Measurements from ENCODE around the gene DICER1.

The DICER1 gene

DNA sequence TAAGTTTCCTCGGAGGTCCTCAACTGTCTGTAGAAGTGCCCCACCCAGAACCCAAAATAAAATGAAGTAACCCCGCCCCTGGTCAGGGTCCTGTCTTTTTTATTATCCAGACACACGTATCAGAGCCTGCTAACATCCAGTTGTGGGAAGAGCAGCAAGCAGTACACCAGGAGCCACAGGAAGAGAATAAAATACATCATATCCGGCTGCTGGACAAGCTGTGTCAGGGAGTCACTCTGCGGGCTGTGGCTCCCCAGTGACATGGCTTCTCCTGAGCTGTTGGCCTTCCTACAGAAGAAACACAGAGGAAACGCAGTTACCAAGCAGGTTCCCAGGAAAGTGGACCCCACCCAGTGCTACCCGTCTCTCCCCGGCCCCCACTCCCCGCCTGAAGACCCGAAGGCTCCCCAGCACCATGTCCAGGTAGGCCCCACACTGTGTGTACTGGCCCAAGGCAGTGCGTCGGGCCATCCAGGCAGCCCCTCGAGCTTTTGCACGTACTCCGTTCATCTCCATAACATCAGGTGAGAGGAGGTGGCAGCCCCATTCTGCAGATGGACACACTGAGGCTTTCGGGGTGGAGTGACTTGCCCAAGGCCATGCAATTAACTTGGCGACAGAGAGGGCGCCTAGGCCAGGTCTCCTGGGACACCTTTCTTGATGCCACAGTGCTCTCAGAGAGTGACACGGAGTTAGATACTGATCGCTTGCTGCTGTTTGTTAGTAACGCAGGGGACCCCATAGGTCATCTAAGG lies 34.3 kb upstream of the DICER1 start:
- Histone ChIP-seq H4K20me1 (ENCODE audit: control insufficient read depth, insufficient read depth, low read depth, low read length) (no peaks in the 10 kb centered on the region), H3K79me2 (ENCODE audit: control insufficient read depth, low read length) (no peaks in the 10 kb centered on the region), H3F3A (ENCODE audit: control insufficient read depth, insufficient read depth) (no peaks in the 10 kb centered on the region), H3K9me2 (replicated peaks; ENCODE audit: control insufficient read depth, low read length) (no peaks in the 10 kb centered on the region), H3K4me2 (ENCODE audit: low read length) (no peak overlapping the region), H3K27ac (ENCODE audit: low read depth, low read length) (no peak overlapping the region), H3K4me1 (ENCODE audit: control insufficient read depth, low read length) (peaks cover 3% of the 10 kb centered on the region), H3K4me3 (ENCODE audit: low read length) (no peak overlapping the region), H3K27me3 (ENCODE audit: control insufficient read depth, low read length) (peaks cover 25% of the 10 kb centered on the region), H3K9me3 (ENCODE audit: control insufficient read depth, insufficient read depth, low read length) (no peaks in the 10 kb centered on the region), H3K36me3 (ENCODE audit: control insufficient read depth, low read length) (no peaks in the 10 kb centered on the region)
- no peak for TF ChIP-seq EZH2phosphoT487 (IDR thresholded peaks at IDR 0.05; ENCODE audit: borderline replicate concordance, low read length)
- TF ChIP-seq CTCF (IDR thresholded peaks at IDR 0.05; ENCODE audit: low read depth, low read length, poor library complexity, severe bottlenecking) = no peak

DNA sequence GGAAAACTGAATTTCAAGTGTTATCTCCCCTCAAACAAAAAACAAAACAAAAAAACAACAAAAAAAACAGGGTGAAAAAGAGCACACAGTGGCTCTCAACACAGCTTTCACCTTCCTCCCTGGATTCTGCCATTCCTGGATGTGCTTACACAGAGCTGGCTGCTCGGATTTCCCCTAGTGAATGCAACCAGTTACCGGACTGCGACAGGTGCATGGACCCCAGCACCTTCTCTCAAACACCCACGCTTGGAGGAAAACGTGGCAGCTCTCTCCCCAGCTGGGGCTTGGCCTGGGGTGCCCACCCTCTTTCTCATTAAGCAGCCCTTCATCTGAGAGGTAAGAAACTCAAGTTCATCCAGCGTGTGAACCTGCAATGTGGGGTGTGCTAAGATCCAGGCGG lies 33.5 kb upstream of the DICER1 start:
- Histone ChIP-seq H3K79me2 (ENCODE audit: control insufficient read depth, low read length) (no peaks in the 10 kb centered on the region), H3K36me3 (ENCODE audit: control insufficient read depth, low read length) (no peaks in the 10 kb centered on the region), H3K4me3 (ENCODE audit: low read length) (no peak overlapping the region), H3K9me3 (ENCODE audit: control insufficient read depth, insufficient read depth, low read length) (no peaks in the 10 kb centered on the region), H3K4me1 (ENCODE audit: control insufficient read depth, low read length) (no peaks in the 10 kb centered on the region), H3K27me3 (ENCODE audit: control insufficient read depth, low read length) (peaks cover 33% of the 10 kb centered on the region), H3K4me2 (ENCODE audit: low read length) (no peak overlapping the region), H3K27ac (ENCODE audit: low read depth, low read length) (no peak overlapping the region), H4K20me1 (ENCODE audit: control insufficient read depth, insufficient read depth, low read depth, low read length) (no peaks in the 10 kb centered on the region), H3K9me2 (replicated peaks; ENCODE audit: control insufficient read depth, low read length) (no peaks in the 10 kb centered on the region), H3F3A (ENCODE audit: control insufficient read depth, insufficient read depth) (no peaks in the 10 kb centered on the region)
- no peak for TF ChIP-seq CTCF (IDR thresholded peaks at IDR 0.05; ENCODE audit: low read depth, low read length, poor library complexity, severe bottlenecking)
- no peak for TF ChIP-seq EZH2phosphoT487 (IDR thresholded peaks at IDR 0.05; ENCODE audit: borderline replicate concordance, low read length)

- TF ChIP-seq EZH2phosphoT487 (IDR thresholded peaks at IDR 0.05; ENCODE audit: borderline replicate concordance, low read length) = no peak
- TF ChIP-seq CTCF (IDR thresholded peaks at IDR 0.05; ENCODE audit: low read depth, low read length, poor library complexity, severe bottlenecking) = no peak
- no peaks in the 10 kb centered on the region for H3K9me3 ChIP-seq (ENCODE audit: control insufficient read depth, insufficient read depth, low read length)
- no peaks in the 10 kb centered on the region for H3K36me3 ChIP-seq (ENCODE audit: control insufficient read depth, low read length)
- H3K27ac ChIP-seq (ENCODE audit: low read depth, low read length) = no peak overlapping the region
- peaks cover 37% of the 10 kb centered on the region for H3K27me3 ChIP-seq (ENCODE audit: control insufficient read depth, low read length)
- H4K20me1 ChIP-seq (ENCODE audit: control insufficient read depth, insufficient read depth, low read depth, low read length) = no peaks in the 10 kb centered on the region
- no peaks in the 10 kb centered on the region for H3K79me2 ChIP-seq (ENCODE audit: control insufficient read depth, low read length)
- H3F3A ChIP-seq (ENCODE audit: control insufficient read depth, insufficient read depth) = no peaks in the 10 kb centered on the region
- no peaks in the 10 kb centered on the region for H3K9me2 ChIP-seq (replicated peaks; ENCODE audit: control insufficient read depth, low read length)
- no peak overlapping the region for H3K4me2 ChIP-seq (ENCODE audit: low read length)
- H3K4me1 ChIP-seq (ENCODE audit: control insufficient read depth, low read length) = no peaks in the 10 kb centered on the region
- H3K4me3 ChIP-seq (ENCODE audit: low read length) = no peak overlapping the region
Measured at GRCh38 chr14:95190346-95190840, 33.1 kb upstream of the DICER1 start.

All from DOHH2 (cell line).